BJ (cell line): ENCODE data around the gene PELI2. TPM values are rescaled to one million over a fixed set of nuclear protein-coding genes. Genes with fewer than 3 reads are reported as not detected.

Experiments used
- CTCF ChIA-PET: fragments of 350-600 bp; formaldehyde crosslinking; extraction: SDS; loops from one replicate; lab custom pipeline; 2021; ENCODE audit warnings: antibody characterized with exemption, inconsistent platforms; lab: Yijun Ruan, JAX
- POLR2A ChIA-PET: fragments of 300-600 bp; sonication (Branson Sonifier 250); formaldehyde crosslinking; extraction: SDS; loops from one replicate; lab custom pipeline; 2021; ENCODE audit warnings: antibody characterized with exemption; lab: Charles Lee
- DNase-seq: peaks from one replicate; pipeline ENCODE4 v3.0.0-alpha.2; 2011; ENCODE audit warnings: low read depth
- H3K27me3 ChIP-seq: 2 replicates; pipeline ENCODE4 v1.6.0; 2011; ENCODE audit warnings: low read length; ENCODE audit not compliant: control insufficient read depth, insufficient read depth
- H3K36me3 ChIP-seq: 2 replicates; pipeline ENCODE4 v1.5.1; 2011; ENCODE audit warnings: low read length; ENCODE audit not compliant: control insufficient read depth, insufficient read depth
- H3K4me3 ChIP-seq: 2 replicates; pipeline ENCODE4 v1.5.1; 2011; ENCODE audit warnings: low read depth, mild to moderate bottlenecking, control low read depth, low read length
- CTCF ChIP-seq: IDR thresholded peaks from 2 replicates; pipeline ENCODE4 v1.5.1; 2011; ENCODE audit warnings: low read depth, mild to moderate bottlenecking, control low read depth, inconsistent platforms, low read length, moderate library complexity; ENCODE audit not compliant: insufficient read depth
- polyA plus RNA-seq: library from polyadenylated mRNA; depleted of rRNA; stranded (reverse); fragments of >200 nt; gene quantifications from 2 replicates; pipeline ENCODE4 v1.2.3, GENCODE V29; 2011

The PELI2 gene
- polyA plus RNA-seq, 1 experiment: 10.5 TPM

DNA sequence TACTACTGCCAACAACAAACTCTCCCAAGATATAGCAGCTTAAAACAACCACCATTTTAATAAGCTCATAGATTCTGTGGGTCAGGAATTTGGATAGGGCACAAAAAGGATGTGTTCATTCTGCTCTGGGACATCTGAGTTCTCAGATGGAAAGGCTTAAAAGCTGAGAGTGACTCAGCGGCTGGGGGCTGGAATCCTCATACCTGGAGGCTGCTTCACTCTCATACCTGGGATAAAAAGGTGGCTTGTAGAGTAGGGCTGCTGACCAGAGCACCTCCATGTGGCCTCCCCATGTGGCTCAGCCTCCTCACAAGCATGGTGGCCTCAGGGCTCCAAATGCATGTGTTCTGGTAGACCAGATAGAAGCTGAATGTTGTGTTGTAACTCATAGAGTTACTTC lies 20.2 kb upstream of the PELI2 start:
- ChIA-PET POLR2A (no interaction called here), CTCF (interaction anchor here (1.1 kb wide), 1 partner anchor 242 kb away, joined by 3 read pairs; no protein-coding TSS in a partner anchor)
- no peaks in the 10 kb centered on the region; the same call in 1 of the 2 replicates for H3K27me3 ChIP-seq
- H3K4me3 ChIP-seq: no peak overlapping the region
- TF ChIP-seq CTCF: no peak
- no peaks in the 10 kb centered on the region for H3K36me3 ChIP-seq
- no peak for DNase-seq

DNA sequence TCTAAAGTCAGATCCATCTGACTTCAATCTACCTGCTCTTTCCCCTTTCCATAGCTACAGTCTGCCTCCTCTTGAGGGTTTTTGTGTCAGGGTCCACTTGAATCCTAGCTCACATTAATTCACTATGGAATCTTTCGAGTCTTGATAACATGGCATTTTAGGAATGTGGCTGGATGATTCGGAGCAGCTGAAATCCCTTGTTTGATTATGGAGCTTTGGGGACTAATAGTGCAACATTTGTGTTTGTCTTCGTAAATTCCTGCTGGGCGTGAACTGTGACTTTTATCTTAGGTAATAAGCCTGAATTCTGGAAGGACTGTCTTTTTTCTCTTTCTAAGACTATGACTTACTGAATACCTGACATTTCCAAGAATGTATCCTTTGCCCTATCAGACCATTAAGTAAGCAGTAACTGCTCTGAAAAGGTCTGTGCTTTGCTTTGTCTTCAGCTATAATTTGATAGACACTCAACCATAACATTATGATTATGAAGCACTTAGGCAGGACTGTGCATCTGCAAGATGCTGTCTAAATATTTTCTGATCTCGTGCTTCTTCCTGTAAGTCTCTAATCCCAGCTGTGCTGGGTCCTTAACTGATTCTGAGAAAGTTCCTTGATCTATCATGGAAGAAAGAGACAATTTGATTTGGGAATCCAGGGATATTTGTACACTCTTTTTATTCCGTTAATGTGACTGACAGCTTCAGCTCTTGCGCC lies 19.0 kb upstream of the PELI2 start:
- ChIA-PET POLR2A (no interaction called here), CTCF (interaction anchor here (0.6 to 3.0 kb wide), 4 partner anchors 12 to 241 kb away, joined by 3 to 8 read pairs (median 3); no protein-coding TSS in a partner anchor)
- H3K4me3 ChIP-seq: no peak overlapping the region
- TF ChIP-seq CTCF: no peak
- no peaks in the 10 kb centered on the region; the same call in 1 of the 2 replicates for H3K27me3 ChIP-seq
- no peaks in the 10 kb centered on the region for H3K36me3 ChIP-seq
- DNase-seq: no peak

DNA sequence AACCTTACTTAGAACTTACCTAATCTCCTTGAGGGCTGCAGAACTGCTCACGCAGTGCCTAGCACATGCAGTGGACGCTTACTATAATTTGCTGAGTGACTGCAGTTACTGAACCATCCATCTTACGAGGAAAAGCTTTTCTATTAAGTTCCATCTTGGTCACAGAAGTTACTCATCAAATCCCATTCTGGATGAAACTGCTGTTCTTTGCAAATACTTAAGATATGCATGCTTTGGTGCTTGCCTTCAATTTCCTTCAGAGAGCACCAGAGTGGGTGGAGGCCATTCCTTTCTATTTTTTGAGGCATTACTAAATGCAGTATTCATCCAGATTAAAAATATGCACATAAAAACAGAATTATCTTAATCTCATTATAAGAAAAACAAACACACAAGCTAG lies 17.7 kb upstream of the PELI2 start:
- no peaks in the 10 kb centered on the region; the same call in 1 of the 2 replicates for H3K27me3 ChIP-seq
- no peaks in the 10 kb centered on the region for H3K36me3 ChIP-seq
- ChIA-PET POLR2A (no interaction called here), CTCF (interaction anchor here (0.7 to 3.0 kb wide), 2 partner anchors 240 to 654 kb away, joined by 3 to 8 read pairs; no protein-coding TSS in a partner anchor)
- no peak for TF ChIP-seq CTCF
- no peak for DNase-seq
- H3K4me3 ChIP-seq: no peak overlapping the region

GRCh38 chr14:56102941-56103340 lies 15.3 kb upstream of the PELI2 start:
- TF ChIP-seq CTCF: no peak
- ChIA-PET POLR2A (no interaction called here), CTCF (no interaction called here)
- no peak overlapping the region for H3K4me3 ChIP-seq
- H3K36me3 ChIP-seq: no peaks in the 10 kb centered on the region
- DNase-seq: no peak
- H3K27me3 ChIP-seq: no peaks in the 10 kb centered on the region

- H3K27me3 ChIP-seq: no peaks in the 10 kb centered on the region
- no peak for TF ChIP-seq CTCF
- CTCF ChIA-PET: no interaction called here
- DNase-seq: no peak
- H3K4me3 ChIP-seq: no peak overlapping the region
- POLR2A ChIA-PET: no interaction called here
- H3K36me3 ChIP-seq: no peaks in the 10 kb centered on the region
Measured at GRCh38 chr14:56107615-56108014, 10.6 kb upstream of the PELI2 start.
